Stimulated activated CD8-positive, alpha-beta memory T cell treated with anti-CD3 and anti-CD28 coated beads, Interleukin-12 subunit alpha, Interleukin-12 subunit beta, amount 100 ng/mL, for 1 hour (primary cell): ENCODE measurements around the gene SBSN.

Source experiments
- DNase-seq: peaks from one replicate; pipeline ENCODE4 v3.0.0-alpha.2; 2020; ENCODE audit warnings: low read depth

SBSN gene

DNA sequence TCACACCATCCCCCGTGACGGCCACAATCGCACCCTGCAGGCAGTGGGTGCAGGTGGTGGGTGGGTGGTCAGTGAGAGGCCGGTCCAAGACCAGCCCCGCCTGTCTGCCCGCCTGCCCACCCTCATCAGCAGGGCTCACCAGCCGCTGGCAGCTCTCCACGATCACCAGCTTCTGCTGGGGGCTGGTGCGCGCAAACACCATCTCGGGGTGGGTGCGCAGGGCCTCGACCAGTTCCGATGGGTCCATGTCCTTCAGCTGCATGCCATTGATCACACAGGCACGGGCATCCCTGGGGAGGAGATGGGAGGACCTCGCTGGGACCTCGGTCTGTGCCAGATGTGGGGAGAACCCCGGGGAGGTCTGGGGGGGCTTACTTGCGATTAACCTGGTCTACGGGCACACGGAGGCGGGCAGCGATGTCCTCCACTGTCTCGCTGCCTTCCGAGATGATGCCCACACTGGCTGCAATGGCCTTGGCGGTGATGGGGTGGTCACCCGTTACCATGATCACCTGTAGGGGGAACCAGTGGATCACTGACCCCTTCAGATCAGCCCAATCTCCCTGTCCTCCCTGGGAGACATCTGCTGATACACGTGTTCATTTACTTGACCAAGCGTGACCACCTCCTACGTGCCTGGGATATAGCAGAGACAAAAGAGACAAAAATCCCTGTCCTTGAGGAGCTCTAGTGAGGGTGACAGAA is 27.3 kb upstream of the SBSN start:
- DNase-seq: no peak

- DNase-seq: no peak
Measured at GRCh38 chr19:35554076-35554475, 26.0 kb upstream of the SBSN start.

- DNase-seq: no peak
Measured at GRCh38 chr19:35553385-35554000, 25.4 kb upstream of the SBSN start.

DNA sequence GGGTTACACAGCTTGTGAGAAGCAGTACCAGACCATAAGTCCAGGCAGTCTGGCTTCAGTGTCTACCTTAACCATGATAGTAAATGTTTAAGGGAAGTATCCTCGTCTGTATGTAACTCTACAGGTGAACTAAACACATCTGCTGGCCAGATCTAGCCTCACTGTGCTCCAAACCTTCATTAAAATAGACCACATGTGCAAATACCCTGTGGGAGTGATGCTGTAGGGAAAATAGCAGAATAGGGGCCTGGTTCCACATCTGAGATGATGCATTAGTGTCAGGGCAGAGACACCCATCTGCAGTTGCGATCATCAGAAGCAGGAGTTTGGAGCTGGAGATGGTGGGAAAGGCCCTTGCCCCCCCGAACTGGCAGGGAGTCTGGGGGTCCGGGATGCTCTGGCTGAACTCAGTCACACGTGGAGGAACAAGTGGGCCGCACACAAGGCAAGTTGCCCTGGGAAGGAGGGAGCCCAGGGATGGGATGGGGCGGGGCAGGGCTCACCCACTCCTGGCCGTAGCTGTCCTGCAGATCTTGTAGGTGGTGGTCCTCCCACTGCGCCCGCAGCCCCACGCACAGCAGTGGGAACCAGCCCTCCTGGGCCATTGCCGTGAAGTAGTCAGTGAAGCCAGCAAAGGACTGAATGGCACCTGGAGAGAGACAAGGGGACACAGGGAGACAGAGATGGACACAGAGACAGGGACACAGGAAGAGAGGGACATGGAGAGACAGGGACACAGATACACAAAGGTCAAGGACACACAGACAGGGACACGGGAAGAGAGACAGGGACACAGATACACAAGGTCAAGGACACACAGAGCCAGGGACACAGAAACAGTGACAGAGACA is 24.6 kb upstream of the SBSN start:
- DNase-seq: no peak

GRCh38 chr19:35551091-35551810 is 23.1 kb upstream of the SBSN start:
- DNase-seq: no peak

DNA sequence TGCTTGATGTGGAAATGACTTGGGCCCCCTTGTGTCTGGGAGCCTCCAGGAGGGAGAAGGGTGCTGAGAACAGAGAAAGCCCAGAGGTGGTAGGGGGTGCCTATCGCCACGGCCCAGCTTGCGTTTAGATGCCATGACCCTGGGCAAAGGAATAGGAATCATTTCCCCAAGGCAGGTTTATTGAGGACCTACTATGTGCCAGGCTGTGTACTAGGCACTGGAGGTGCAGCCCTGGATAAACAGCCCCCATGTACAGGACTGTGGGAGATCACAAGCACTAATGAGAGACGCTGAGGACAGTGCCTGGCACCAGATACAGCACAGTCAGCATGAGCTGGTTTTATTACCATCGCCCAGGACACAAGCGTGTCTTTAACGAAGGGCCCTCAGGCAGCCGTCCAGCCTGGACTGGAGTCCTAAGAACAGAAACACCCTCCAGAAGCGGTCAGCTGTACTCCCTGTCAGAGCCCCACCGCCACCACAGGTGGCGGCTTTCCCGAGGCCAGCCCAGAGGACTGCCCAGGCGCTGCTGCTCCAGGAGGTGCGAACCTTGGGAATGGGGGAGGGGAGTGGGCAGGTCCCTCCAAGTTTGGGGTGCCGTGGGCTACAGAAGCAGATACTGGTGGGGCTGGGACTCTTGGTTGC is 21.9 kb upstream of the SBSN start:
- no peak for DNase-seq

GRCh38 chr19:35549174-35549788 is 21.2 kb upstream of the SBSN start:
- peak; percentile 45 for DNase-seq

DNA sequence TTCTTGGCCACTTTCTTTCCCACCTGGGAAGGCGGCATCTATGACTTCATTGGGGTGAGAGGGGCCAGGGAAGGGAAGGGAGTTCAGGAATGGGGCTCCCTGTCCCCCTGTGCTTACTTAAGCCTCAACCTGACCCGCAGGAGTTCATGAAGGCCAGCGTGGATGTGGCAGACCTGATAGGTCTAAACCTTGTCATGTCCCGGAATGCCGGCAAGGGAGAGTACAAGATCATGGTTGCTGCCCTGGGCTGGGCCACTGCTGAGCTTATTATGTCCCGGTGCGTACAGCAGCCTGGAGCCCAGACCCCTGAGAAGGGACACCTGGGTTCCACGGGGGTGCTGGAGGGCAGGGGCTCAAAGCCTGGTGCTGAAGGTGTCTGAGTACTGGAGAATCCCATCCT is 18.4 kb upstream of the SBSN start:
- DNase-seq: no peak

- peak; percentile 7 for DNase-seq
Measured at GRCh38 chr19:35545855-35546381, 17.8 kb upstream of the SBSN start.

DNA sequence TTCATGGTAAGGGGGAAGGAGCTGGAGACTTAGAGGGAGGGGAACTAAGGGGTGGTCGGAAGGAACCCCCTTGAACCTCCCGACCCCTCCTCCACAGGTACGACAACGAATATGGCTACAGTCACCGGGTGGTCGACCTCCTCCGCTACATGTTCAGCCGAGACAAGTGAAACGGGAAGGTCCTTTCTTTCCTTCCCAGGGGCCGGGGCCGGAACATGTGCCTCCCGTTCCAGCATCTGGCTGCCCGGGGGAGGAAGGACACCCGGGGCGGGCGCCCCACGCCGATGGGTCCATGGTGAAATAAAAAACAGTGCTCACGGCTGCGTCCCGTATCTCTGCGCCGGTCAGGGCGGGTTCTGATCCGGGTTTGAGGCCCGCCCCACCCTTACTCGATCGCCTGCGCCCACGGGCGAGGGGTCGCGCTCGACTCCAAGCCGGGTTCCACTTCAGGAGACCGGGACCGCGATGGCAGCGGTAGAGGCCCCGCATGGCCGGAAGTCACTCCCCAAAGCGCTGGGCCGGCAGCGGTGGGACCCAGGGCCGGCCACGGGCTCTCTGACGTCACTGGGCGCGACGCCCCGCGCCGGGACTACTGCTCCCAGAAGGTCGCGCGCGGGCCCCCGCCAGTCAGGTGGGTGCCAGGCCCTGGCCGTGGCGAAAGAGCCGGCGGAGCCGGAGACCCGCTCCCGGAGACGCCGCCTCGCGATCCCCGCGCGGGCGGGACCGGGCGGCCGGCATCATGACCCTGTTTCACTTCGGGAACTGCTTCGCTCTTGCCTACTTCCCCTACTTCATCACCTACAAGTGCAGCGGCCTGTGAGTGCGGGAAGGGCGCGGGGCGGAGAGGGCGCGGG is 17.1 kb upstream of the SBSN start, which contains the start of gene TMEM147:
TSS of gene TMEM147 (plus strand) at position 626 of the 854 bp plus-strand sequence. CDS start at position 740, 114 bp downstream.
- DNase-seq: peak; percentile 64

GRCh38 chr19:35544110-35544802 is 16.1 kb upstream of the SBSN start:
- DNase-seq: no peak

- no peak for DNase-seq
Measured at GRCh38 chr19:35543280-35544109, 15.4 kb upstream of the SBSN start.

DNA sequence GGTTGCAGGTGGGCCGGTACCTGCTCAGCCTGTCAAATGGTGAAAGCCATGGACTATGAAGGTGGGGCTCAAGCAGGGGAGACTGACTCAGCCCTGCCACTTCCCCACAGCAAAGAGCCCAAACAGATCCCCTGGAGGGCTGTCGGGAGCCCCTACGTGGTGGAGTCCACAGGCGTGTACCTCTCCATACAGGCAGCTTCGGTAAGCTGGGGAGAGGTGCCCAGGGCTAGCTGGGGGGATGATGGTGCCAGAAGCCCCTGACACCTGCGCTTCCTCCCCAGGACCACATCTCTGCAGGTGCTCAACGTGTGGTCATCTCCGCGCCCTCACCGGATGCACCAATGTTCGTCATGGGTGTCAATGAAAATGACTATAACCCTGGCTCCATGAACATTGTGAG is 14.1 kb upstream of the SBSN start:
- DNase-seq: no peak

DNA sequence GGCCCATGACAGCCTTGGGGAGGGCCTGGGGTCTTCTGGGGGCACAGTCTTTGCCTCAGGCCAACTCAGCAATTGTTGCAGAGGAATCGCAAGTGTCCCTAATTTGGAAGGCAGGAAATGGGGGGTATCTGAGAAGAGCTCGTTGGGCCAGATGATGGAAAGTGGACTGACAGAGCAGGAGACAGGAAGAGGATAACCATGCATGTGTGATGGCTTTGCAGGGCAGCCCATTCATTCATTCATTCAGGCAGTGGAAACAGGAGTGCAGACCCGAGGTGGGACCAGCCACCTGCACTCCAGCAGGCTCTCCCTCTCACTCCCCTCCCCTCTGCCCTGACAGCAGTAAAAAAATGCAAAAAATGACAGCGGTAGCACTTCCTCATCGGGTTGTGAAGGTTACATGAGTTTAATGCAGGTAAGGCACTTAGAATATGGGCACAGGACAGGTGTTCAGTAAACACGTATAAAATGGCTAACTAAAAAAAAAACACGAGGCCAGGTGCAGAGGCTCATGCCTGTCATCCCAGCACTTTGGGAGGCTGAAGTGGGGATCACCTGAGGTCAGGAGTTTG is 12.3 kb upstream of the SBSN start:
- DNase-seq: no peak

DNA sequence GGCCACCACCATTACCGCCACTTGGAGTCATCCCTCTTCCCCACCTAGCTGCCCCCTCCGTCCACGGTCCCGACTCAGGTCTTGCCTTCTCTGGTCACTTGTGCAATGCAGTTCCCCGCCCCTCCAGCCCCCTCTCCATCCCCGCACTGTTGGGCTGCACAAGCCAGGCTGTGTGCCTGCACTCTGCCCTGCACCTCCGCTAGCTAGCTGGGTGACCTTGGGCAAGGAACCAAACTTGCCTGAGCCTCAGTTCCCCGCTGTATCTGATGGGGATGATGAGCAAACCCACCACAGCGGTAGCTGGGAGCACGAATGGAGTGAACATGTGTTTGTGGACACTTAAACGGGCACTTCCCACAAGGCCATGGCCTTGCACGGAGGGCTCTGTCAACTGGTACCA is 11.7 kb upstream of the SBSN start:
- no peak for DNase-seq

GRCh38 chr19:35539314-35539713 is 11.2 kb upstream of the SBSN start:
- DNase-seq: no peak

- no peak for DNase-seq
Measured at GRCh38 chr19:35534803-35535480, 6.8 kb upstream of the SBSN start.
